Measurements from ENCODE around the gene HSD17B10. TPM values are rescaled to one million over a fixed set of nuclear protein-coding genes. Genes with fewer than 3 reads are reported as not detected.

The HSD17B10 gene
- total and polyA plus RNA-seq, 9 donors = 46.0 to 127 (median 85.1) TPM

DNA sequence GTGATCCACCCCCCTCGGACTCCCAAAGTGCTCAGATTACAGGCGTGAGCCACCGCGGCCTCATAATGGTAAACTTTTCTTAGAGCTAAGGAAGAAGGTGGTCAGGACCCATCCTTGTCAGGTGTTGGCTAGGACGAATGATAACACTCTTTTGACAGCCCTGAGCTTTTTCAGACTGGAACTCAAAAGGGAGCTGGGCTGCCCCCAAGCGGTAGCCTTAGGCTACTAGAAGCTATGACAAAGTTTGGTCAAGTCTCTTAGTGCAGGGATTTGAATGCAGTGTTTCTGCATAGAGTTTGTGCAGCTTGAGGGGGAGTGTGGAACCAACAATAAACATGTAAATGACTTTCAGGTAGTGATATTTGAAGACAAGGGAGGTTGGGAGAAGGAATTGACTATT, 11.8 kb upstream of the HSD17B10 start:
- TF ChIP-seq, protein P1, sequence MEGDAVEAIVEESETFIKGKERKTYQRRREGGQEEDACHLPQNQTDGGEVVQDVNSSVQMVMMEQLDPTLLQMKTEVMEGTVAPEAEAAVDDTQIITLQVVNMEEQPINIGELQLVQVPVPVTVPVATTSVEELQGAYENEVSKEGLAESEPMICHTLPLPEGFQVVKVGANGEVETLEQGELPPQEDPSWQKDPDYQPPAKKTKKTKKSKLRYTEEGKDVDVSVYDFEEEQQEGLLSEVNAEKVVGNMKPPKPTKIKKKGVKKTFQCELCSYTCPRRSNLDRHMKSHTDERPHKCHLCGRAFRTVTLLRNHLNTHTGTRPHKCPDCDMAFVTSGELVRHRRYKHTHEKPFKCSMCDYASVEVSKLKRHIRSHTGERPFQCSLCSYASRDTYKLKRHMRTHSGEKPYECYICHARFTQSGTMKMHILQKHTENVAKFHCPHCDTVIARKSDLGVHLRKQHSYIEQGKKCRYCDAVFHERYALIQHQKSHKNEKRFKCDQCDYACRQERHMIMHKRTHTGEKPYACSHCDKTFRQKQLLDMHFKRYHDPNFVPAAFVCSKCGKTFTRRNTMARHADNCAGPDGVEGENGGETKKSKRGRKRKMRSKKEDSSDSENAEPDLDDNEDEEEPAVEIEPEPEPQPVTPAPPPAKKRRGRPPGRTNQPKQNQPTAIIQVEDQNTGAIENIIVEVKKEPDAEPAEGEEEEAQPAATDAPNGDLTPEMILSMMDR (IDR thresholded peaks at IDR 0.05) = peak in 1 of 3 donors; percentile 16
- no peak for TF ChIP-seq POLR2A (IDR thresholded peaks at IDR 0.05)
- Histone ChIP-seq H3K27me3 (no peaks in the 10 kb centered on the region), H3K9me3 (no peaks in the 10 kb centered on the region), H3K4me1 (ENCODE audit: insufficient read depth) (peaks cover 2% of the 10 kb centered on the region), H3K27ac (no peak overlapping the region), H3K4me3 (no peak overlapping the region), H3K36me3 (no peaks in the 10 kb centered on the region)
- intact Hi-C loops (cut with DNase I) = no loop called here
- WGBS, 3 donors = 13 to 20% (median 19%) methylated on average over 6 of the region's 6 CpGs
- DNase-seq = no peak

DNA sequence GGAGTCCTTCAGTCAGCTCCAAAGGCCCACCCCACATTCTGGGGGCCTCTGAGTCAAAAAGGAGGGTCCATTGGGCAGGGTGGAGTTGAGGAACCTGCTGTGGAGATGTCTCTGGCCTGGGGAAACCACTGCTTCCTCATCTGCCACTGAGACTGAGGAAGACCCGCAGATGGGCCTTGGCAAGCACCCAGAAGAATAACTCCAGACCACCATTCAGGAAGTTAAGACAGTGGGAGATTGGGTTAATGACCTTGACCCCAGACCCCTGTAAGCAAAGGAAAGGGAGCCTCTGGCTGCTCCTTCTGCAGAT, 8.1 kb upstream of the HSD17B10 start:
- intact Hi-C loops (cut with DNase I) = loop anchor here in 1 of 4 donors (5.0 kb wide), 1 partner anchor 120 kb away; no protein-coding TSS in a partner anchor
- no peak overlapping the region for H3K27ac ChIP-seq
- no peak for DNase-seq
- TF ChIP-seq EP300 (IDR thresholded peaks at IDR 0.05) (no peak), POLR2A (IDR thresholded peaks at IDR 0.05) (no peak)
- TF ChIP-seq, protein P1 (IDR thresholded peaks at IDR 0.05) = no peak
- H3K27me3 ChIP-seq = no peaks in the 10 kb centered on the region
- no peaks in the 10 kb centered on the region for H3K36me3 ChIP-seq
- 52 to 63% (median 58%) methylated on average over 1 of the region's 1 CpG for WGBS, 3 donors
- H3K9me3 ChIP-seq = no peaks in the 10 kb centered on the region
- H3K4me3 ChIP-seq = no peak overlapping the region
- H3K4me1 ChIP-seq (ENCODE audit: insufficient read depth) = peaks cover 2% of the 10 kb centered on the region

DNA sequence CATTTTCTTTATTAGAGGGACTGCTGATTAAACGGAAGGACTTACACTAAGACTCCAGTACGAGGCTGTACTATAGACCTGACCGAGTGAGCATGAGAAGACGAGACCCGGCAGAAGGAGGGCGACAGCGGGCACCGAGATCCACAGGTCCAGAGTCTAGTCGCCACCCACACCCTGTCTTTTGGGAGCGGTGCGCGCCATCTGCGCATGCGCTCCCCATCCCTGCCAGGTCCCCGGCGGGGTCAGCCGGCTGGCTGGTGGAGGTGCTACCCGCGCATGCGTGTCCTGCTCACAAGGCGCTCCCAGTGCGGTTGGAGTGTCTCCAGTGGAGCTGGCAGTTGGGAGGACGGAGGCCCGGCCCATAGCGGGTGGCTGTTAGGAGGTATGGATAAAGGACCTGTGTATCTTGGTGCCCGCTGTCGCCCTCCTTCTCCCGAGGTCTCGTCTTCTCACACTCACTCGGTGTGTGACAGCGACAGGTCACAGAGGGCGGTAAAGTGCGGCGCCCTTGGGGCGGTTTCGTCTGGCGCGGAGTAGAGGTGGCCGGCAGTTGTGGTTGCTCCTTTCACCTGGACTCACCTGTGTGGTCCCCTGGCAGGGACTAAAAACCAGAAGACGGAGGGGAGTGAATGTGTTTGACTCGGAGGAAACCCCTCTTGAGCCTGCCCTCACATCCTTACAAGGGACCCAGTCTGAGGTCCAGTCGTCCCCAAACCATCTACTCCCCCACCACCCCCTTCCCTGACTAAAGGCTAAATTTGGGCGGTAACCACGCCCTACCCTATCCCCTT, 7.6 kb upstream of the HSD17B10 start:
- 18 to 28% (median 20%) methylated on average over 41 to 44 of the region's 44 CpGs for WGBS, 3 donors
- DNase-seq = peak; percentile 71 to 81 (median 79)
- no peaks in the 10 kb centered on the region for H3K27me3 ChIP-seq
- no peak overlapping the region for H3K27ac ChIP-seq
- H3K4me1 ChIP-seq (ENCODE audit: insufficient read depth) = peaks cover 2% of the 10 kb centered on the region
- H3K36me3 ChIP-seq = no peaks in the 10 kb centered on the region
- H3K9me3 ChIP-seq = no peaks in the 10 kb centered on the region
- peak overlapping the region; percentile 27 for H3K4me3 ChIP-seq
- TF ChIP-seq, protein P1 (IDR thresholded peaks at IDR 0.05) = peak in 1 of 3 donors; percentile 5
- TF ChIP-seq POLR2A (IDR thresholded peaks at IDR 0.05) = no peak
- intact Hi-C loops (cut with DNase I) = loop anchor here in 1 of 4 donors (5.0 kb wide), 1 partner anchor 119 kb away; no protein-coding TSS in a partner anchor

DNA sequence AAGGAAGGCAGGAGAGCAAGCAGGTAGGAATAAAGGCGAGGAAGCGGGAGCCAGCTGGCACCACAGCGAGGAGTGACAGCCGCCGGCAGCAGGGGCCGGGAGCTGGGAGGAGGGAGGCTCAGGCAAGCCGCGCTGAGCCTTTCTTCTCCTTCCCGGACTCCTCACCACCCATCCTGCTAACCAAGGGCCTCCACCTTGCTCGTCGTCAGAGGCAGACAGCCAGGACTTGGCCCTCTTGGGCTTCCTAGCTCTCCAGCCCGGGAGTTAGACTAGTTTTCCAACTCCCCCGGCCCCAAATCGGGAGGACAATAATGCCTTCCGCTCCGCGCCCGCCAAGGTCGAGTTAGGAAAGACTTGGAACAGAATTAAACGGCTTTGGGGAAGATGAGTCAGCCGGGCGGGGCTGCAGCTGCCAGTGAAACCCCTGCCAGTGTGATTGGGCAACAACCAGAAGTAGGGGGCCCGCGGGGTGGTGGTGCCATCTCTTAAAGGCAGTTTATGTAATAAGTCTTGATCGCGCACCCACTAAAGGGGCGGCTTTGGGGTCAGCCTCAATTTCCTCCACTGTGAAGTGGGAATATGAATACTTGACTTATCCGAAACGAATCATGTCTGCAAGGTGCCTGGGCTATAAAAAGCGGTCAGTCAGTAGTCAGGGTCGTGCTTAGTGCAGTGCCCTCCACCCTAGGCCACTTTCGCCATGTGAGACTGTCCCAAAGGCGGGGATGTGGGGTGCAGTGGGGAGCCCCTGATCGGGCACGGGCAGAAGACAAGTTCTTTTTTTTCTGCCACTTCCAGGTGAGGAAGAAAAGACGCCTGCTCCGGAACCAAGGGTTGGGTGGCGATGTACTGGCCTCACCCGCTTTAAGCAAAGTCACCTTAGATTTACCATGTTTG, 6.7 kb upstream of the HSD17B10 start:
- Histone ChIP-seq H3K27ac (no peak overlapping the region), H3K4me1 (ENCODE audit: insufficient read depth) (peaks cover 2% of the 10 kb centered on the region), H3K36me3 (no peaks in the 10 kb centered on the region), H3K9me3 (no peaks in the 10 kb centered on the region), H3K27me3 (no peaks in the 10 kb centered on the region), H3K4me3 (peak overlapping the region; percentile 27)
- TF ChIP-seq POLR2A (IDR thresholded peaks at IDR 0.05) = no peak
- TF ChIP-seq, protein P1 (IDR thresholded peaks at IDR 0.05) = no peak
- no peak for TF ChIP-seq EP300 (IDR thresholded peaks at IDR 0.05)
- intact Hi-C loops (cut with DNase I) = loop anchor here in 1 of 4 donors (5.0 kb wide), 1 partner anchor 119 kb away; no protein-coding TSS in a partner anchor
- WGBS, 3 donors = 19 to 32% (median 30%) methylated on average over 39 of the region's 39 CpGs
- DNase-seq = peak; percentile 80 to 88 (median 82)

All from ovary (tissue), 9 donors.